Memory B cell (primary cell): Measurements from ENCODE around the gene HABP2.

ENCODE experiments used
- ATAC-seq: fragments of 150-1000 bp; cut with Tn5 transposase; 2 replicates; pipeline ENCODE4 v1.10.0; 2021; ENCODE audit warnings: low read depth, mild to moderate bottlenecking, moderate library complexity
- DNase-seq, 2 donors: peaks; one replicate each; pipeline ENCODE4 v3.0.0; 2022; ENCODE audit warnings: low spot score in 2 of 2
- H3K27ac Mint-ChIP-seq: one replicate; pipeline ENCODE4 v1.8.0; 2022; ENCODE audit warnings: mild to moderate bottlenecking, moderate library complexity, mixed read lengths
- H3K27me3 Mint-ChIP-seq: one replicate; pipeline ENCODE4 v1.8.0; 2022; ENCODE audit warnings: mixed read lengths
- H3K36me3 Mint-ChIP-seq: one replicate; pipeline ENCODE4 v1.8.0; 2022; ENCODE audit warnings: mild to moderate bottlenecking, mixed read lengths
- H3K4me1 Mint-ChIP-seq: one replicate; pipeline ENCODE4 v1.8.0; 2022; ENCODE audit warnings: mixed read lengths
- H3K4me3 Mint-ChIP-seq: one replicate; pipeline ENCODE4 v1.8.0; 2022; ENCODE audit warnings: mild to moderate bottlenecking, moderate library complexity, mixed read lengths
- H3K9me3 Mint-ChIP-seq: one replicate; pipeline ENCODE4 v1.8.0; 2022; ENCODE audit warnings: mixed read lengths

Gene HABP2

DNA sequence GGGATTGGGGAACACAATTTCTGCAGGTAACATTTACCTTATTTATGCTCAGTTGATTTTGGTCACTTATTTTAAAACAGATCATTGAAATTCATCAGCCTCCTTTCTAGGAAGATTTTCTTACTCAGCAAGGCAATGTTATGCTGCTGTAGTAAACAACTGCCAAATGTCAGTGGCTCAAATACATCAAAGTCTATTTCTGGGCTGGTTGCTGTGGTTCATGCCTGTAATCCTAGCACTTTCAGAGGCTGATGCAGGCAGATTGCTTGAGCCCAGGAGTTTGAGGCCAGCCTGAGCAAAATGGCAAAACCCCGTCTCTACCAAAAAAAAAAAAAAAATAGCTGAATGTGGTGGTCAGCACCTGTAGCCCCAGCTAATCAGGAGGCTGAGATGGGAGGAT, 25.9 kb downstream of the HABP2 start:
- no peaks in the 10 kb centered on the region for H3K4me1 Mint-ChIP-seq
- DNase-seq = no peak

GRCh38 chr10:113581092-113581491, 28.2 kb downstream of the HABP2 start:
- DNase-seq (no peak), ATAC-seq (no peak)
- Mint-ChIP-seq H3K4me1 (no peaks in the 10 kb centered on the region), H3K27ac (no peak overlapping the region), H3K27me3 (peaks cover 2% of the 10 kb centered on the region), H3K4me3 (no peak overlapping the region), H3K36me3 (no peaks in the 10 kb centered on the region), H3K9me3 (no peaks in the 10 kb centered on the region)

More for the DNA sequence above, 25.9 kb downstream of the HABP2 start:
- no peaks in the 10 kb centered on the region for H3K9me3 Mint-ChIP-seq
- no peaks in the 10 kb centered on the region for H3K27me3 Mint-ChIP-seq
- no peak overlapping the region for H3K27ac Mint-ChIP-seq
- no peak for ATAC-seq
- no peaks in the 10 kb centered on the region for H3K36me3 Mint-ChIP-seq
- no peak overlapping the region for H3K4me3 Mint-ChIP-seq

- Mint-ChIP-seq H3K27ac (no peak overlapping the region), H3K4me3 (no peak overlapping the region), H3K9me3 (no peaks in the 10 kb centered on the region), H3K27me3 (peaks cover 3% of the 10 kb centered on the region), H3K36me3 (no peaks in the 10 kb centered on the region), H3K4me1 (no peaks in the 10 kb centered on the region)
- DNase-seq (no peak), ATAC-seq (no peak)
Measured at GRCh38 chr10:113583571-113583970, 30.7 kb downstream of the HABP2 start.

DNA sequence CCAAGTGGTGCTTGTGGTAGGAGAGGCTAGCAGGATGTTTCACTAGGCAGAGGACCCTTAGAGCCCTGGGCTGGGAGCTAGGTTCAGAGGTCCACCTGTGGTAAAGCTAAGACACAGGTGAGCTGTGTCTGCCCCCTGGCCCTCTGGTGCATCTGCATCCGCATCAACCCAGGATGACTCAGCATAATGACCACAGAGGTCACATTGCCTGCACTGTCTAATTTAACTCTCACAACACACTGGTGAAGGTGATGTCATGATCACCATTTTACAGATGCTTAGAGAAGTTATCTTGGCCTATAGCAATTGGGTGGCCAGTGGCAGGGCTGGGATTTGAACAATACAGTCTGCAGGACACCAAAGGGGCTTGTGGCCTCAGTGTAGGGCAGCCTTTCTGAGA, 33.1 kb downstream of the HABP2 start:
- Mint-ChIP-seq H3K4me1 (no peaks in the 10 kb centered on the region), H3K9me3 (no peaks in the 10 kb centered on the region), H3K27me3 (peaks cover 3% of the 10 kb centered on the region), H3K36me3 (no peaks in the 10 kb centered on the region), H3K4me3 (no peak overlapping the region), H3K27ac (no peak overlapping the region)
- ATAC-seq (no peak), DNase-seq (no peak)

GRCh38 chr10:113589201-113589770, 36.4 kb downstream of the HABP2 start:
- H3K4me3 Mint-ChIP-seq = no peak overlapping the region
- H3K4me1 Mint-ChIP-seq = no peaks in the 10 kb centered on the region
- DNase-seq (no peak), ATAC-seq (no peak)
- H3K36me3 Mint-ChIP-seq = no peaks in the 10 kb centered on the region
- no peaks in the 10 kb centered on the region for H3K9me3 Mint-ChIP-seq
- peaks cover 4% of the 10 kb centered on the region for H3K27me3 Mint-ChIP-seq
- no peak overlapping the region for H3K27ac Mint-ChIP-seq

DNA sequence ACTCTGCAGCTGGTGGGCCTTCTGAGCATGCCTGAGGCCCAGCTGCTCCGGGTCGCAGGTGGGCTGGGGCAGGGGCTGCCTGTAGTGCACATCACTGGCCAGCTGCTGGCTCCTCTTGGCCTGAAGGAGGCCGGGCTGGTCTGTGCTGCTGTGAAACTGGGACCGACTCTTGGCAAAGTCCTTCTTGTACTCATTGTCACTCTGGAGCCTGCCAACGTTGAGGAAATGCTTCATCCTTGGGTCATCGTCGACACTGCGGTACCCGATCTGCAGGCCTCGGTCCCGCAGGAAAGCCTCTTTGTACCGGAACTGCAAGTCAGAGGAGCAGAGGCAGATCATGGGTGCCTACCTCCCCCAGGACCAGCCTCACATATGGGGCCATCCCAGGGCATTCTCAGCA, 37.7 kb downstream of the HABP2 start:
- Mint-ChIP-seq H3K27me3 (peaks cover 3% of the 10 kb centered on the region), H3K4me3 (no peak overlapping the region), H3K9me3 (no peaks in the 10 kb centered on the region), H3K36me3 (no peaks in the 10 kb centered on the region), H3K27ac (no peak overlapping the region), H3K4me1 (no peaks in the 10 kb centered on the region)
- ATAC-seq = no peak
- DNase-seq = no peak

GRCh38 chr10:113592380-113592779, 39.5 kb downstream of the HABP2 start:
- Mint-ChIP-seq H3K27me3 (peaks cover 1% of the 10 kb centered on the region), H3K9me3 (no peaks in the 10 kb centered on the region), H3K27ac (no peak overlapping the region), H3K4me1 (no peaks in the 10 kb centered on the region), H3K36me3 (no peaks in the 10 kb centered on the region), H3K4me3 (no peak overlapping the region)
- DNase-seq = no peak
- no peak for ATAC-seq

DNA sequence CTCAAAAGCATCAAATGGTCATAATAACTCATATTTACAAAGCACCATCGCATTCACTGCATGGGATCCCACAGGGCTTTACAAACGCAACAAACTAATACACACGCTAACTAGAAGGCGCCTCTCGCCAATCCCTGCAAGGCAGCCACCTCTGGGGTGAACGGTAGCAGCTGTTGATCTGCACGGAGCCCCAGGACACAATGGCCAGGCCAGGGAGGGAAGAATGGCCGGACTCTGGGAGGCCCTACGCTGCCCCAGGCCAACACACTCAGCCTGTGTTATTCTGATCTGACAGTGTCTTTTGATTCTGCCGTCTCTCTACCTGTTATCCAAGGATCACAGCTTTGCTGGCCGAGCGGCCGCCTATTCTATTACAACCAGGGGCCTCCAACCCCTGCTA, 41.8 kb downstream of the HABP2 start:
- no peak overlapping the region for H3K4me3 Mint-ChIP-seq
- H3K36me3 Mint-ChIP-seq = no peaks in the 10 kb centered on the region
- ATAC-seq (no peak), DNase-seq (no peak)
- H3K27ac Mint-ChIP-seq = no peak overlapping the region
- no peaks in the 10 kb centered on the region for H3K9me3 Mint-ChIP-seq
- H3K4me1 Mint-ChIP-seq = no peaks in the 10 kb centered on the region
- peaks cover 4% of the 10 kb centered on the region for H3K27me3 Mint-ChIP-seq

DNA sequence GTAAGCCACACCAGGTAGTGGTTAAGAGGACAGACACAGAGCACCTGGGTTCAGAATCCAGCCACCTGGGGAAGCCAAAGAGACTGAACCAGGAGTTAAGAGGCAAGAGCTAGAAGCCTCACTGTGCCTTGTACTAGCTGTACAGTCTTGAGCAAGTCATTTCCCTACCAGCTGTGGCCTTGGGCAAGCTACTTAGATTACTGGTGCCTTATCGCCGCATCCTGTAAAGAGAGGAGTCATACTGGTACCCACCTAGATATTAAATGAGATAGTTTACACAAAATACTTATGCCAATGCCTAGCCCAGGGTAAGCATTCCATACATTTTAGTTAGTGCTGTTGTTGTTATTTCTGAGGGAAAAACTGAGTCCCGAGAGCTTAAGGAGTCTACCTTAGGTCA, 47.7 kb downstream of the HABP2 start:
- Mint-ChIP-seq H3K27me3 (peaks cover 4% of the 10 kb centered on the region), H3K4me3 (no peak overlapping the region), H3K4me1 (no peaks in the 10 kb centered on the region), H3K36me3 (no peaks in the 10 kb centered on the region), H3K27ac (no peak overlapping the region), H3K9me3 (peaks cover 2% of the 10 kb centered on the region)
- DNase-seq (no peak), ATAC-seq (no peak)

DNA sequence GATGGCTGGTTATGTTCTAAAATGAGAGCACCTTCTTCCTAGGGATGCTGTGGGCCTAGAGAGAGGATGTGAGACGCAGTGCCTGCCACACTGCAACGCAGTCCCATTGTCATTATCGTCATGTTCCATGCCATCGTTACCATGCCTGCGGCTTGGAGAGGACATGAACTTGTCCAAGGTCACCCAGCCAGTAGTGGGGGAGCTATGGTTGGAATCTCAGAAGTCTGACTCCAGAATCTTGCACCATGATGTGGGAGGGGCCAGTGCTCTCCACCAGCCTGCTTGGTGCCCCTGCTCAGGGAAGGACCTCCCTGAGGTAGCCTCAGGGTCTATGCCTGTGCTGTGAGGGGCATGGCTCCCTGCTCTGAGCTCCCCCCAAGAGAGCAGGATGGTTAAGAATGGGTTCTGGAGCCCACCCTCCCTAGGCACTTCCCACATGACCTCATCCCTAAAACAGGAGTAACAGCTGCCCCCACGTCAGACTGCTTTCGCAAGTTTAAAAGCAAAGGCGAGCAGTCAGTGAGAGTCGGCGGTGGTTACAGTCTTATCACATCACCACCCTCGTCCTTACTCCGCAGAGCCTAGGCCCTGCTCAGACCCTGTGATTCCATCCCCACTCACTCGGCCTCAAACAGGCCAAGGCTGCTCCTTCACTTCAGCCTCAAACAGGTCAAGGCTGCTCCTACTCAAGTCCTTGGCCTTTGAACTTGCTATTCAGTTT, 50.4 kb downstream of the HABP2 start:
- peaks cover 2% of the 10 kb centered on the region for H3K9me3 Mint-ChIP-seq
- H3K36me3 Mint-ChIP-seq = no peaks in the 10 kb centered on the region
- no peak overlapping the region for H3K27ac Mint-ChIP-seq
- DNase-seq (no peak), ATAC-seq (no peak)
- H3K4me3 Mint-ChIP-seq = no peak overlapping the region
- H3K27me3 Mint-ChIP-seq = peaks cover 3% of the 10 kb centered on the region
- no peaks in the 10 kb centered on the region for H3K4me1 Mint-ChIP-seq

- ATAC-seq (no peak), DNase-seq (no peak)
- Mint-ChIP-seq H3K9me3 (peaks cover 2% of the 10 kb centered on the region), H3K4me1 (no peaks in the 10 kb centered on the region), H3K4me3 (no peak overlapping the region), H3K36me3 (no peaks in the 10 kb centered on the region), H3K27me3 (peaks cover 3% of the 10 kb centered on the region), H3K27ac (no peak overlapping the region)
Measured at GRCh38 chr10:113604572-113604971, 51.7 kb downstream of the HABP2 start.

- H3K27ac Mint-ChIP-seq = no peak overlapping the region
- no peaks in the 10 kb centered on the region for H3K4me1 Mint-ChIP-seq
- no peak for ATAC-seq
- H3K27me3 Mint-ChIP-seq = peaks cover 3% of the 10 kb centered on the region
- no peak overlapping the region for H3K4me3 Mint-ChIP-seq
- DNase-seq = no peak
- H3K36me3 Mint-ChIP-seq = no peaks in the 10 kb centered on the region
- peaks cover 2% of the 10 kb centered on the region for H3K9me3 Mint-ChIP-seq
Measured at GRCh38 chr10:113605268-113605978, 52.6 kb downstream of the HABP2 start.

DNA sequence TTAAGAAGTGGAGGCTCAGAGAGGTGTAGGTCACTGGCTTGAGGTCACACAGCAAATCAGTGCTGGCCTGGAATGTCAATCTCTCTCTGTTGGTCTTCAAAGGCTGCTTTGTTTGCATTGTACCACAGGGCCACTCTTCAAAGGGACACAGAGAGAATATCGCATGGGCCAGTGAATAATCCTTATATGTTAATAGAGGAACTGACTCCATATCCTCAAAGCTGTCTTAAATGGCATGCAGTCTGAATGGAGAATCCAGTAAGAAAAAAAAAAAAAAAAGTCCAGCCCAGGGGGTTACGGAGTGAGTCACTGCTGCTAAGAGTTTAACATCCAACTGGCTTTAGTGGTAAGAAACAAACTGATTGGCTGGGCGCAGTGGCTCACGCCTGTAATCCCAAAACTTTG, 56.9 kb downstream of the HABP2 start:
- no peaks in the 10 kb centered on the region for H3K9me3 Mint-ChIP-seq
- peaks cover 2% of the 10 kb centered on the region for H3K4me1 Mint-ChIP-seq
- H3K27me3 Mint-ChIP-seq = peaks cover 8% of the 10 kb centered on the region

DNA sequence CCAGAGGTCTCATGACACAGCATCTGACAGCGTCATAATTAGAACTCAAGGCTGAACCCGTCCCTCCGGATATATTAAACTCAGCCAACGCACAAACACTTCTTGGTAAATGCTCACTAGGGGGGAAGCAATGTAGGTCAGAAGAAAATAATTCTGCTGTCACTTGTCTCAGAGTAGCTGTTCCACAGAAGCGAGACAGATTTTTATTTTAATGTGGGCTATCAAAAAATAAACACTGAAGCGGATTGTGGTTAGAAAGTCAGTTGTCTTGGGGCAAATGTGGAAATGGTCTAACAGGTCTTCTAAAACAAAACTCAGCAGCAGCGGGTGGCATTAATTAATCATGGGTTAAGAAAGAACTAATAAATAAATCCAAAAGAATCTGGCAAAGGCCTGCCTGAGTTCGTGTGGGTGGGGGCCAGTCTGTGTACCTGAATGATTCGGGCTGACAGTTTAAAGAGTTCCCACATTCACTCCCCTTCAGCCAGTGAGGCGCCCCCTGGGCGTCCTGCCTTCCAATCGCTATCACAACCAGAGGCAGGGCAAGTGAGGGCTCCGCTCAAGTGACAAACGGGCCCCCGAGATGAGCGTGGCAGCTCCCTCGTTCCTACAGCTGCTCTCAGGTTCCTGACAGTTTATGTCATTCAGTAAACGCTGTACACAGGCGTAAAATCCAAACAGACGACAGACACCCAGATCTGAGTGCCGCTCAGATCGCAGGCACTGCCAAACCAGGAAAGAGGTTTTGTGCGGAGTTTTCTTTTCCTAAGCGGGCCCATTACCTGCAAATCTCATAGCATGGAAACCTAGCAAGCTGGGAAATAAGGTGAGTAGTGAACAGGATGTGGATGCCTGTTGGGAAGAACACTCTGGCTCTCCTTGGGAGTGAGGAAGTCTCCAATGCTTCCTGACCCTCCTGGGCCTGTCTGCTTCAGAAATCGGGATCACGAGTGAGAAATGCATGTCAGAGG, 58.1 kb downstream of the HABP2 start:
- DNase-seq (no peak), ATAC-seq (no peak)
- no peaks in the 10 kb centered on the region for H3K36me3 Mint-ChIP-seq
- H3K4me3 Mint-ChIP-seq = no peak overlapping the region
- no peak overlapping the region for H3K27ac Mint-ChIP-seq
- no peaks in the 10 kb centered on the region for H3K9me3 Mint-ChIP-seq
- H3K27me3 Mint-ChIP-seq = peaks cover 8% of the 10 kb centered on the region
- H3K4me1 Mint-ChIP-seq = peaks cover 2% of the 10 kb centered on the region

More for the DNA sequence above, 56.9 kb downstream of the HABP2 start:
- ATAC-seq = no peak
- Mint-ChIP-seq H3K4me3 (no peak overlapping the region), H3K36me3 (no peaks in the 10 kb centered on the region), H3K27ac (no peak overlapping the region)
- DNase-seq = no peak
